GM12891 (cell line): ENCODE data around the gene PRKAG1.

Experiments
- POLR2A ChIP-seq: IDR thresholded peaks from 2 replicates; pipeline ENCODE4 v1.6.1; 2011; ENCODE audit warnings: low read depth, low read length, control low read depth
- POLR2AphosphoS5 ChIP-seq: IDR thresholded peaks from 2 replicates; pipeline ENCODE4 v1.6.1; 2011; ENCODE audit warnings: low read depth, low read length, control low read depth
- POU2F2 ChIP-seq: IDR thresholded peaks from 2 replicates; pipeline ENCODE4 v1.6.1; 2011; ENCODE audit warnings: low read depth, mild to moderate bottlenecking, control low read depth, low read length, moderate library complexity
- TAF1 ChIP-seq: IDR thresholded peaks from 2 replicates; pipeline ENCODE4 v1.6.1; 2011; ENCODE audit warnings: low read depth, low read length, control low read depth

DNA sequence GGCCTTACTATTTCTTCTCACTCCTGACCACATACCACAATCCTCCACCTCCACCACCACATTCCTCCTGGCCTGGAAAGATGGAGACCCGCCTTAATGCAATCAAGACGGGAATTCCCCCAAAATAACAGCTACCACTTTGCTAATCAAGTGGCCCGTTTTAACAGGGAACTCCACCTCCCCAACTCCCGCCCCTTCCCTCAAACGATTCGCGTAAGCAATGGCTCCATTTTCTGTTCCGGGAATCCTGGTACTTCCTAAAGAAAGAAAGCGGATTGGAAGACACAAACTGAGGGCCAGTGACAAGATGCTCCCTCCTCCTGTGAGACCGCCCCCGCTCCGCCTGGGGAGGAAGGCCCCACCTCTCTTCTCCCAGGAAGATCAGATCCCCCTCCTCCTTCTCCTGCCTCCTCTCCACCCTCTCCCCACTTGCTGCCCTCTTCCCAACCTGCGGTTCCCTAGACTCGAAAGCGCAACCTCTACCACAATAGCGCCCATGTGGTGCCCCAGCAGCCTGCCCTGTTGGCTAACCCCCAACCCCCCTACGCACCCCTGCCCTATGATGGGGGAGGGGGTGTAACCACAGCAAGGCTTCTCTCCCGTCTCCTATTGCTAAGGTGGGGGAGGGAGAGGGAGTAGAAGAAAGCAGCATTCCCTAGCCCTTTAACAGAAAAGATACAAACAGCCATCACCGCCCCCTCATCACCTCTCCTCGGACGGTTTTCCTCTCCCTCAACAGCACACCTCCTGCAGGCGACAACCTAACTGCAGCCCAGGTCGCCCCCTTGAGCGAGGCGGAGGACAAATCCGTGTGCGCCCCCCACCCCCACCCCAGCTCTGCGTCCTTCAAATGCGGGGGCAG, 62.1 kb downstream of the PRKAG1 start:
- TF ChIP-seq POLR2A (no peak), TAF1 (no peak), POLR2AphosphoS5 (no peak), POU2F2 (no peak)
